Stomach smooth muscle (tissue), 2 donors: ENCODE data around the gene GNAZ.

Experiments
- H3K27ac ChIP-seq: one replicate; pipeline ENCODE4 v1.7.0; 2013; ENCODE audit warnings: mild to moderate bottlenecking, low read length, inconsistent platforms
- H3K27me3 ChIP-seq, 2 donors: one replicate each; pipeline ENCODE4 v1.7.0; 2013; ENCODE audit warnings: low read length in 2 of 2; ENCODE audit not compliant: insufficient read depth in 2 of 2, control insufficient read depth in 1 of 2
- H3K36me3 ChIP-seq, 2 donors: one replicate each; pipeline ENCODE4 v1.7.0; 2013; ENCODE audit warnings: low read length in 2 of 2; ENCODE audit not compliant: control insufficient read depth in 2 of 2, insufficient read depth in 2 of 2
- H3K4me1 ChIP-seq: one replicate; pipeline ENCODE4 v1.7.0; 2013; ENCODE audit warnings: low read length; ENCODE audit not compliant: control insufficient read depth, insufficient read depth
- H3K4me3 ChIP-seq, 2 donors: one replicate each; pipeline ENCODE4 v1.7.0; 2013; ENCODE audit warnings: low read length in 2 of 2
- H3K9ac ChIP-seq, 2 donors: one replicate each; pipeline ENCODE4 v1.7.0; 2013; ENCODE audit warnings: low read length in 2 of 2, mild to moderate bottlenecking in 1 of 2
- H3K9me3 ChIP-seq, 2 donors: one replicate each; pipeline ENCODE4 v1.7.0; 2013; ENCODE audit warnings: low read length in 2 of 2; ENCODE audit not compliant: control insufficient read depth in 2 of 2
- donor health status: healthy.
- donor health status: Pancreatic carcinoma.

GNAZ gene

GRCh38 chr22:23079240-23079768 is 9.0 kb downstream of the GNAZ start:
- Histone ChIP-seq H3K9ac (no peak overlapping the region), H3K4me1 (peaks cover 3% of the 10 kb centered on the region), H3K36me3 (no peaks in the 10 kb centered on the region), H3K27me3 (no peaks in the 10 kb centered on the region), H3K27ac (no peak overlapping the region), H3K9me3 (no peaks in the 10 kb centered on the region), H3K4me3 (no peak overlapping the region)

GRCh38 chr22:23079814-23080521 is 9.6 kb downstream of the GNAZ start:
- H3K9ac ChIP-seq: no peak overlapping the region
- H3K27me3 ChIP-seq: no peaks in the 10 kb centered on the region
- H3K9me3 ChIP-seq: no peaks in the 10 kb centered on the region
- H3K4me1 ChIP-seq: peaks cover 3% of the 10 kb centered on the region
- H3K36me3 ChIP-seq: no peaks in the 10 kb centered on the region
- H3K27ac ChIP-seq: no peak overlapping the region
- H3K4me3 ChIP-seq: no peak overlapping the region

- peaks cover 3% of the 10 kb centered on the region for H3K4me1 ChIP-seq
- H3K27me3 ChIP-seq: no peaks in the 10 kb centered on the region
- no peaks in the 10 kb centered on the region for H3K36me3 ChIP-seq
- no peaks in the 10 kb centered on the region for H3K9me3 ChIP-seq
- H3K4me3 ChIP-seq: no peak overlapping the region
- no peak overlapping the region for H3K27ac ChIP-seq
- no peak overlapping the region for H3K9ac ChIP-seq
Measured at GRCh38 chr22:23080613-23081290, 10.4 kb downstream of the GNAZ start.

DNA sequence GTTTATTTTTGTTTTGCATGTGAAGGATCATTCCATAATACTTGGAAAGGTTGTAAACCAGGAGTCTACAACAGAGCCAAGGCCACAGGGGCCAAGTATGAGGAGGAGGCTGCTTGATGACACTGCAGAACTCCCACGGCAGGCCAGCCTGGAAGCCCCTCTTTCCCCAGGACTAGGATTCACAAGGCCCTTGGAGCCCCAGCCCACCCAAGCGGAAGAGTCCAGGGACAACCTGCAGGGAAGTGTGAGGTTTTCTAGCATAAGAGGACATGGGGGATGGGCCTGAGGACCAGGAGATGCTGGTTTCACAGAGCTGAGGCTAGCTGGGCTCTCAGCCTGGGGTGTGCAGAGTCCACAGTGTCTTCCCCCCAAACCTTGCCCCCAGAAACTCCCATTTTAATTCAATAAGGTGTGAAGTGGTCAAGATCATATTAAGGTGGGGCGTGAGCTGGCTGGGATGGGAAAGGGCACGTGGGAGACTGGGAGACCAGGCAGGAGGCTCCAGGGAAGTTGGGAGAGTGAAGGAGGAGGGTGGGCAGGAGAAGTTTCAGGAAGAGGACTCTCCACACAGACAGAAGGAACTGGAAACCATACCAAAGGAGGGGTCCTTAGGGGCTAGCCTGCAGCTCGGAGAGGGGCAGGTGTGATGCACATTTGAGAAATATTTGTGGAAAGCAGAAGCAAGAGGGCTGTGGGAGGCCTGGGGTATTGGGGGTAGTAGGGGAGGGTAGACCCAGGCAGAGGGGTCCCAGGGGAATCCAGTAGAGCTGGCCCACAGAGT is 12.4 kb downstream of the GNAZ start:
- Histone ChIP-seq H3K36me3 (no peaks in the 10 kb centered on the region), H3K4me1 (peaks cover 3% of the 10 kb centered on the region), H3K9me3 (no peaks in the 10 kb centered on the region), H3K9ac (no peak overlapping the region), H3K27me3 (no peaks in the 10 kb centered on the region), H3K27ac (no peak overlapping the region), H3K4me3 (no peak overlapping the region)

DNA sequence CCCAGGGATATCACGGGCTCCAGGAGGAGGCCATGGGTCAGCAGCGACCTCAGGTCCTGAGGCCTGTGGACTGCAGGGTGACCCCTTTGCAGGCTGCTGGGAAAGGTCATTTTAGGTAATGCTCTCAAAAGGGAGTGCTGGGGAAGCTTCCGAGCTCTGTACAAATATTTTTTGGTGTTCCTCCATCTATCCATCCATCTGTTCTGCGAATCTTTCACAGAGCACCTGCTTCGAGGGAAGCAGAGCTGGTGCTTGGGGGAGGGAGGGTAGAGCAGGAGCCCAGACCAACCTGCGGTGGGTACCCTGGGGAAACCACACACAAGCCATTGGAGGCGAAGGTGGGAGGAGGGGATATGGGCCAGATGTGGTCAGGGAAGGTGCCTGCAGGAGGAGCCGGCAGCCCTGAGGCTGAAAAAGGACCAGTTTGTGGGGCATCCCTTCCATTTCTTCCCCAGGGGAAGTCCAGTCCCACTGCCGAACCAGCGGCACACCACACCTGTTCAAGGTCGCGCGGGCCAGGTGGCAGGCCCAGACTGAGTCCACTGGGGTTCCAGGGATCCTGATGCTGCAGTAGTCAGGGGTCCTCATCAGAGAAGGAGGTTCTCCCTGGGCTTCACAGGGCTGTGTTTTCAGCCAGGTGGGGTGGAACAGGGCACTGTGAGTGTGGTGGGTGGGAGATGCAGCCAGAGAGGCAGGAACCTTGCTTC is 13.1 kb downstream of the GNAZ start:
- H3K27me3 ChIP-seq: no peaks in the 10 kb centered on the region
- H3K9ac ChIP-seq: no peak overlapping the region
- no peak overlapping the region for H3K27ac ChIP-seq
- peaks cover 2% of the 10 kb centered on the region for H3K4me1 ChIP-seq
- no peaks in the 10 kb centered on the region for H3K36me3 ChIP-seq
- no peak overlapping the region for H3K4me3 ChIP-seq
- H3K9me3 ChIP-seq: no peaks in the 10 kb centered on the region

GRCh38 chr22:23084453-23085350 is 14.4 kb downstream of the GNAZ start:
- no peaks in the 10 kb centered on the region for H3K9me3 ChIP-seq
- H3K27me3 ChIP-seq: no peaks in the 10 kb centered on the region
- no peaks in the 10 kb centered on the region for H3K36me3 ChIP-seq
- peaks cover 2% of the 10 kb centered on the region for H3K4me1 ChIP-seq
- no peak overlapping the region for H3K27ac ChIP-seq
- no peak overlapping the region for H3K9ac ChIP-seq
- H3K4me3 ChIP-seq: no peak overlapping the region

DNA sequence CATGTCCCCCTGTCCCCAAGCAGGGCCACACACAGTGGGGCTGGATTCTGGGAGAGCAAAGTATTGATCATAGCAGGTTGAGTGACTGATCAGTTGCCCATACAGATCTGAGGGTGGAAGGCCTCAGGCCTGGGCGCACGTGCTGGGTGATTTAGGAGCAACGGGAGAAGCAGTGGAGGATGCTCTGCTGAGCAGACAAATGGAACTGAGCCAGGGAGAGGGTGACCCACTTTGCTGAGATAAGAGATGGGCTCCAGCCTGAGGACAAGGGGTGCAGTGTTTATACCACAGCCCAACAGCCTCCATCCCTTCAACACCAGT is 15.0 kb downstream of the GNAZ start:
- H3K9me3 ChIP-seq: no peaks in the 10 kb centered on the region
- H3K27ac ChIP-seq: no peak overlapping the region
- H3K36me3 ChIP-seq: no peaks in the 10 kb centered on the region
- H3K4me1 ChIP-seq: peaks cover 2% of the 10 kb centered on the region
- no peak overlapping the region for H3K4me3 ChIP-seq
- H3K27me3 ChIP-seq: no peaks in the 10 kb centered on the region
- H3K9ac ChIP-seq: no peak overlapping the region

- Histone ChIP-seq H3K4me1 (peaks cover 2% of the 10 kb centered on the region), H3K36me3 (no peaks in the 10 kb centered on the region), H3K9ac (no peak overlapping the region), H3K4me3 (no peak overlapping the region), H3K27me3 (no peaks in the 10 kb centered on the region), H3K27ac (no peak overlapping the region), H3K9me3 (no peaks in the 10 kb centered on the region)
Measured at GRCh38 chr22:23085785-23086184, 15.5 kb downstream of the GNAZ start.

- Histone ChIP-seq H3K9ac (no peak overlapping the region), H3K27ac (no peak overlapping the region), H3K4me3 (no peak overlapping the region), H3K27me3 (no peaks in the 10 kb centered on the region), H3K9me3 (no peaks in the 10 kb centered on the region), H3K36me3 (no peaks in the 10 kb centered on the region), H3K4me1 (peaks cover 2% of the 10 kb centered on the region)
Measured at GRCh38 chr22:23086263-23086662, 15.9 kb downstream of the GNAZ start.

DNA sequence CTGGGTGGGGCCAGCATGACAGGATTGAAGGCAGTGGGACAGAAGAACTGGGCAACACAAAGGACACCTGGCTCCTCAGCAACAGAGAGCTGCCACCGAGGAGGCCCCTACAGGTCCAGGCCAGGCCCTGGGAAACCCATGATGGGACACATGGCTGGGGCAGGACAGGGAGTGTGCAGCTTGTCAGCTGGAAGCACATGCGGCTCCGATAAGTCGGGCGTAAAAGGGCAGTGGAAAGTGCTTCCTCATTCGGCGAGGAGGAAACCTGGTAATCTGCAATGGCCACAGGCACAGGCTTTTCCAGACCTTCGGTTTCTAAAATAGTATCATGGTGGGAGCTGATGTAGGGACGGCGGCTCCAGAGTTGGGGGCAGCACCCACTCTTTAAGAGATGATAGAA is 16.5 kb downstream of the GNAZ start:
- Histone ChIP-seq H3K4me3 (no peak overlapping the region), H3K36me3 (no peaks in the 10 kb centered on the region), H3K9me3 (no peaks in the 10 kb centered on the region), H3K9ac (no peak overlapping the region), H3K27me3 (no peaks in the 10 kb centered on the region), H3K4me1 (peaks cover 2% of the 10 kb centered on the region), H3K27ac (no peak overlapping the region)
